Liver (tissue), 9 donors: ENCODE data around the gene SCP2. TPM values are rescaled to one million over a fixed set of nuclear protein-coding genes. Genes with fewer than 3 reads are reported as not detected.
A peak's percentile ranks its signal among the peaks of the same experiment; 100 is the strongest.

Experiments used
- DNase-seq: peaks from one replicate; pipeline ENCODE4 v3.0.0-alpha.2; 2017; ENCODE audit warnings: low spot score
- H3K27ac ChIP-seq, 2 donors: one replicate each; pipeline ENCODE4 v1.7.0; 2013; ENCODE audit warnings: inconsistent platforms in 2 of 2, low read length in 2 of 2, control low read depth in 1 of 2, low read depth in 1 of 2, mild to moderate bottlenecking in 1 of 2
- H3K27me3 ChIP-seq, 4 donors: one replicate each; pipeline versions ENCODE4 v1.6.1 to v1.7.0; 2013; ENCODE audit warnings: low read length in 3 of 4, inconsistent platforms in 1 of 4, mild to moderate bottlenecking in 1 of 4, moderate library complexity in 1 of 4; ENCODE audit not compliant: control insufficient read depth in 4 of 4, insufficient read depth in 4 of 4
- H3K36me3 ChIP-seq, 4 donors: one replicate each; pipeline versions ENCODE4 v1.6.1 to v1.7.0; 2013; ENCODE audit warnings: low read length in 3 of 4, mild to moderate bottlenecking in 3 of 4, low read depth in 1 of 4, moderate library complexity in 1 of 4; ENCODE audit not compliant: control insufficient read depth in 4 of 4, insufficient read depth in 3 of 4
- H3K4me1 ChIP-seq, 4 donors: one replicate each; pipeline versions ENCODE4 v1.6.1 to v1.7.0; 2013; ENCODE audit warnings: low read length in 3 of 4, mild to moderate bottlenecking in 3 of 4, moderate library complexity in 1 of 4; ENCODE audit not compliant: control insufficient read depth in 4 of 4, insufficient read depth in 4 of 4
- H3K4me3 ChIP-seq, 3 donors: one replicate each; pipeline versions ENCODE4 v1.6.1 to v1.7.0; 2013; ENCODE audit warnings: low read length in 3 of 3, control low read depth in 1 of 3, low read depth in 1 of 3, mild to moderate bottlenecking in 1 of 3
- H3K9ac ChIP-seq, 2 donors: one replicate each; pipeline ENCODE4 v1.7.0; 2013; ENCODE audit warnings: low read length in 2 of 2, mild to moderate bottlenecking in 2 of 2, moderate library complexity in 2 of 2, control low read depth in 1 of 2, low read depth in 1 of 2
- H3K9me3 ChIP-seq, 4 donors: one replicate each; pipeline versions ENCODE4 v1.6.1 to v1.7.0; 2013; ENCODE audit warnings: low read length in 3 of 4; ENCODE audit not compliant: control insufficient read depth in 4 of 4
- FOXA2 ChIP-seq: IDR thresholded peaks from 2 replicates; pipeline ENCODE4 v1.6.1; 2016; ENCODE audit warnings: antibody characterized with exemption
- JUND ChIP-seq, 2 donors: IDR thresholded peaks; 2 replicates each; pipeline ENCODE4 v1.6.1; 2016; ENCODE audit warnings: antibody characterized with exemption in 2 of 2
- RAD21 ChIP-seq, 2 donors: IDR thresholded peaks; 2 replicates each; pipeline ENCODE4 v1.6.1; 2016; ENCODE audit warnings: antibody characterized with exemption in 2 of 2, mild to moderate bottlenecking in 2 of 2
- TAF1 ChIP-seq: conservative IDR thresholded peaks from 2 replicates; pipeline ENCODE4 v1.6.1; 2016; ENCODE audit warnings: antibody characterized with exemption, mild to moderate bottlenecking
- YY1 ChIP-seq: IDR thresholded peaks from 2 replicates; pipeline ENCODE4 v1.6.1; 2016; ENCODE audit warnings: antibody characterized with exemption, mild to moderate bottlenecking
- ZBTB33 ChIP-seq: IDR thresholded peaks from 2 replicates; pipeline ENCODE4 v1.6.1; 2016; ENCODE audit warnings: antibody characterized with exemption
- WGBS: extraction: QIAGEN DNeasy Blood & Tissue Kit; methylation state at CpG from one replicate; pipeline ENCODE4 v1.1.7; 2013; 5-methylcytosine and 5-hydroxymethylcytosine counted together
- polyA plus RNA-seq, 2 donors: library from polyadenylated mRNA; stranded (reverse) in 1 of 2; unstranded in 1 of 2; fragments of 200-250 nt in 1 of 2; fragments of >200 nt in 1 of 2; fragmentation: Nextera tagmentation in 1 of 2; extraction: Ambion mirVana in 1 of 2; gene quantifications; one replicate each; pipeline versions ENCODE4 v1.2.1 to v1.2.3, GENCODE V29; 2013 to 2015
- total RNA-seq, 2 donors: library from RNA; depleted of rRNA; stranded (reverse); fragments of >200 nt; gene quantifications; one replicate each; pipeline ENCODE4 v1.2.3, GENCODE V29; 2014
- TF ChIP-seq, protein P1 (sequence below): IDR thresholded peaks from 2 replicates; pipeline ENCODE4 v1.6.1; 2016; ENCODE audit warnings: antibody characterized with exemption, mild to moderate bottlenecking
- TF ChIP-seq, protein P2 (sequence below): IDR thresholded peaks from 2 replicates; pipeline ENCODE4 v1.6.1; 2016; ENCODE audit warnings: antibody characterized with exemption
- donor health status: healthy.
- donor health status: healthy.
- donor health status: healthy.
- donor health status: healthy.
- donor health status: healthy.

SCP2 gene, protein sequence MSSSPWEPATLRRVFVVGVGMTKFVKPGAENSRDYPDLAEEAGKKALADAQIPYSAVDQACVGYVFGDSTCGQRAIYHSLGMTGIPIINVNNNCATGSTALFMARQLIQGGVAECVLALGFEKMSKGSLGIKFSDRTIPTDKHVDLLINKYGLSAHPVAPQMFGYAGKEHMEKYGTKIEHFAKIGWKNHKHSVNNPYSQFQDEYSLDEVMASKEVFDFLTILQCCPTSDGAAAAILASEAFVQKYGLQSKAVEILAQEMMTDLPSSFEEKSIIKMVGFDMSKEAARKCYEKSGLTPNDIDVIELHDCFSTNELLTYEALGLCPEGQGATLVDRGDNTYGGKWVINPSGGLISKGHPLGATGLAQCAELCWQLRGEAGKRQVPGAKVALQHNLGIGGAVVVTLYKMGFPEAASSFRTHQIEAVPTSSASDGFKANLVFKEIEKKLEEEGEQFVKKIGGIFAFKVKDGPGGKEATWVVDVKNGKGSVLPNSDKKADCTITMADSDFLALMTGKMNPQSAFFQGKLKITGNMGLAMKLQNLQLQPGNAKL
- 100 to 1,000 TPM; 122 to 811 TPM for total RNA-seq
- 100 to 1,000 TPM; 330 to 727 TPM for polyA plus RNA-seq

DNA sequence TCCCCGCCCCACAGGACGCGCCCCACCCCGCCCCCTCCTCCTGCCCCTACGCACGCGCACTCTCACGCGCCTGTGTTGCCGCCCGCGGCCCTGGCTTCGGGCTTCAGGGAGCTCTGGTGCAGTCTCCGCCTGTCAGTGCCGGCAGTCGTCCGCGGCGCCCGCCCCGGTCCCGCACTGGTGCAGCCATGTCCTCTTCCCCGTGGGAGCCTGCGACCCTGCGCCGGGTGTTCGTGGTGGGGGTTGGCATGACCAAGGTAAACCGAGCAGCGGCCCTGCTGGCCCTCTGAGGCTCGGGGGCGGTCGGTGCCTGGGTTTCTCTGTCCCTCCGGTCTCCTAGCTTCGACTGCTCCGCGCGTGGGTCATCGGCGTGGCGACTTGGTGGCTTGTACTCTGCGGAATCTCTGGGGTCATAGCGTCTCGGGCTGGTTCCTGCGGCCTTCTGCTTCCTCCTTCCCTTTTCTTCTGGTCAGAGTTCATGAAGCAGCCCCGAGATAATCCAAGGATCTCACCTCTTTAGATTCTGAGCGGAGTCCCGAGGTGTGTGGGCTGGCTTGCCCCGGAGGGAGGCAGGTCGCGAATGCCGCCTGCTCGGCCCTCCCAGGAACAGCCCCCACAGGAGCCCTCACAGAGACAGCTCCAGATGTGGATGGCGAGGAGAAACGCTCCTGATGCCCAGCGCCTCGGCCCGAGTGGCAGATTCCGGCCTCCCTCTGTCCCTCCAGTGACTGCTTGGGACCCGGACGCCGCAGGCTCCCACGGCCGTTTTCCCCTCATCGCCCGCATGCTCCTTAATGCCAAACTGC, at the start of gene SCP2:
Gene SCP2 (plus strand): TSS at position 65 of the 803 bp plus-strand sequence. CDS start 121 bp downstream, at position 186.
- DNase-seq, result peak; percentile 73
- Histone ChIP-seq H3K36me3 (peaks cover 0 to 3% (median 0%) of the 10 kb centered on the region in 4 donors), H3K27me3 (no peaks in the 10 kb centered on the region), H3K4me1 (peaks cover 7 to 39% (median 27%) of the 10 kb centered on the region in 4 donors), H3K27ac (peak within 1 kb of the TSS; percentile 72 to 75), H3K9ac (peak within 1 kb of the TSS; percentile 64 to 97), H3K4me3 (peak within 1 kb of the TSS; percentile 81 to 99 (median 82)), H3K9me3 (no peaks in the 10 kb centered on the region)
- WGBS, result under 1% methylated on average over 65 of the region's 65 CpGs
- TF ChIP-seq RAD21 (IDR thresholded peaks at IDR 0.05) (peak in 1 of 2 donors; percentile 39), TAF1 (peak; percentile 93), YY1 (peak; percentile 62), FOXA2 (no peak), ZBTB33 (no peak)
- TF ChIP-seq, protein P1, sequence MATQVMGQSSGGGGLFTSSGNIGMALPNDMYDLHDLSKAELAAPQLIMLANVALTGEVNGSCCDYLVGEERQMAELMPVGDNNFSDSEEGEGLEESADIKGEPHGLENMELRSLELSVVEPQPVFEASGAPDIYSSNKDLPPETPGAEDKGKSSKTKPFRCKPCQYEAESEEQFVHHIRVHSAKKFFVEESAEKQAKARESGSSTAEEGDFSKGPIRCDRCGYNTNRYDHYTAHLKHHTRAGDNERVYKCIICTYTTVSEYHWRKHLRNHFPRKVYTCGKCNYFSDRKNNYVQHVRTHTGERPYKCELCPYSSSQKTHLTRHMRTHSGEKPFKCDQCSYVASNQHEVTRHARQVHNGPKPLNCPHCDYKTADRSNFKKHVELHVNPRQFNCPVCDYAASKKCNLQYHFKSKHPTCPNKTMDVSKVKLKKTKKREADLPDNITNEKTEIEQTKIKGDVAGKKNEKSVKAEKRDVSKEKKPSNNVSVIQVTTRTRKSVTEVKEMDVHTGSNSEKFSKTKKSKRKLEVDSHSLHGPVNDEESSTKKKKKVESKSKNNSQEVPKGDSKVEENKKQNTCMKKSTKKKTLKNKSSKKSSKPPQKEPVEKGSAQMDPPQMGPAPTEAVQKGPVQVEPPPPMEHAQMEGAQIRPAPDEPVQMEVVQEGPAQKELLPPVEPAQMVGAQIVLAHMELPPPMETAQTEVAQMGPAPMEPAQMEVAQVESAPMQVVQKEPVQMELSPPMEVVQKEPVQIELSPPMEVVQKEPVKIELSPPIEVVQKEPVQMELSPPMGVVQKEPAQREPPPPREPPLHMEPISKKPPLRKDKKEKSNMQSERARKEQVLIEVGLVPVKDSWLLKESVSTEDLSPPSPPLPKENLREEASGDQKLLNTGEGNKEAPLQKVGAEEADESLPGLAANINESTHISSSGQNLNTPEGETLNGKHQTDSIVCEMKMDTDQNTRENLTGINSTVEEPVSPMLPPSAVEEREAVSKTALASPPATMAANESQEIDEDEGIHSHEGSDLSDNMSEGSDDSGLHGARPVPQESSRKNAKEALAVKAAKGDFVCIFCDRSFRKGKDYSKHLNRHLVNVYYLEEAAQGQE, result peak; percentile 79
- TF ChIP-seq, protein P2, sequence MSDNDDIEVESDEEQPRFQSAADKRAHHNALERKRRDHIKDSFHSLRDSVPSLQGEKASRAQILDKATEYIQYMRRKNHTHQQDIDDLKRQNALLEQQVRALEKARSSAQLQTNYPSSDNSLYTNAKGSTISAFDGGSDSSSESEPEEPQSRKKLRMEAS, result peak; percentile 12

- 97% methylated on average over 3 of the region's 3 CpGs for WGBS
- peaks cover 4 to 11% (median 6%) of the 10 kb centered on the region in 4 donors for H3K4me1 ChIP-seq
- no peak overlapping the region for H3K27ac ChIP-seq
- no peak overlapping the region for H3K9ac ChIP-seq
- H3K27me3 ChIP-seq, result no peaks in the 10 kb centered on the region
- no peaks in the 10 kb centered on the region for H3K36me3 ChIP-seq
- no peak overlapping the region for H3K4me3 ChIP-seq
- DNase-seq, result no peak
- TF ChIP-seq JUND (IDR thresholded peaks at IDR 0.05) (peak in 1 of 2 donors; percentile 7), YY1 (no peak)
- no peaks in the 10 kb centered on the region for H3K9me3 ChIP-seq
Observed at GRCh38 chr1:52877554-52877953, 49.5 kb upstream of the SCP2 start.
